Esophagus squamous epithelium (tissue), 4 donors: ENCODE data around the gene NNAT.

Source experiments
- CTCF ChIP-seq, 6 experiments: fragments of 450-650 bp in 4 of 6; fragments of 200-600 bp in 2 of 6; sonication (generic) in 2 of 6; IDR thresholded peaks; one replicate each; pipeline ENCODE4 v1.5.1; 2016 to 2019; ENCODE audit warnings: antibody characterized with exemption in 6 of 6, mild to moderate bottlenecking in 4 of 6, moderate library complexity in 4 of 6
- POLR2A ChIP-seq, 4 donors: fragments of 450-650 bp; IDR thresholded peaks; one replicate each; pipeline ENCODE4 v1.6.1; 2017; ENCODE audit warnings: antibody characterized with exemption in 4 of 4, mild to moderate bottlenecking in 4 of 4, moderate library complexity in 3 of 4

- TF ChIP-seq CTCF (IDR thresholded peaks at IDR 0.05) (peak in 2 of 6 experiments; percentile 4 to 6), POLR2A (IDR thresholded peaks at IDR 0.05) (peak in 3 of 4 donors; percentile 68 to 93 (median 90))
These were observed 6.8 kb downstream of the NNAT start, which contains the start of gene BLCAP for GRCh38 chr20:37527638-37528445.
